Measurements from ENCODE around the gene PCNX4.
"Not testable (repeated sequence)": the region's sequence is repeated elsewhere in the genome, so short reads cannot be mapped to it uniquely, and the experiment has no call there.

PCNX4 gene

GRCh38 chr14:60091550-60092525 is at the start of gene PCNX4:
TSS of gene PCNX4 (plus strand) at chr14:60091923. CDS start at chr14:60107639, 15,716 bp downstream.
- ATAC-seq, result peak; percentile 96 to 97

DNA sequence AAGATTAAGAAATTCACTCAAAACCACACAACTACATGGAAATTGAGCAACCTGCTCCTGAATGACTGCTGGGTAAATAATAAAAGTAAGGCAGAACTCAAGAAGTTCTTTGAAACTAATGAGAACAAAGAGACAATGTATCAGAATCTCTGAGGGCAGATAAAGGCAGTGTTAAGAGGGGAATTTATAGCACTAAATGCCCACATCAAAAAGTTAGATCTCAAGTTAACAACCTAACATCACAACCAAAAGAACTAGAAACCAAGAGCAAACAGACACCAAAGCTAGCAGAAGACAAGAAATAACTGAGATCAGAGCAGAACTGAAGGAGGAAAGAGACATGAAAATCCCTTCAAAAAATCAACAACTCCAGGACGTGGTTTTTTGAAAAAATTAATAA is 43.7 kb upstream of the PCNX4 start:
- not testable (repeated sequence) for ATAC-seq

DNA sequence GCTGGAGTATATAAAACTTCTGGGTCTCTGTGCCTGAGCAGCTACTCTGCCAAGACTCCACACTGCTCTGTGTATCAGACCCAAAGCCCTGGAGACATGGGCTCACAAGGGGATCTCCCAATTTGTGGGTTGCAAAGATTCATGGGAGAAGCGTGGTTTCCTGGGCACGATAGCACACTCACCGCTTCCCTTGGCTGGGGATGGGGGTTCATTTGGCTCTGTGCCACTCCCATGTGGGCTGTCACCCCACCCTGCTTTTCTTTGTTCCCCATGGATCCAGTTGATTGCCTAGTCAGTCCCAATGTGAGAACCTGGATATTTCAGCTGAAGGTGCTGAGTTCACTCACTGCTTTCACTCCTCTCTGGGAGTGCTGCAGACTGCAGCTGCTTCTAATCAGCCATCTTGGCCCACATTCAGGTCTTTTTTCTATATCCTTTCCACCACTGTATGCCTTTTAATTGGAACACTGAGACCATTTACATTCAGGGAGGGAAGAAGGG is 40.0 kb upstream of the PCNX4 start:
- ATAC-seq, result no peak

- no peak for ATAC-seq
Measured at GRCh38 chr14:60058087-60058486, 33.6 kb upstream of the PCNX4 start.

GRCh38 chr14:60061371-60061770 is 30.4 kb upstream of the PCNX4 start:
- no peak for ATAC-seq

GRCh38 chr14:60064491-60065072 is 27.1 kb upstream of the PCNX4 start:
- ATAC-seq, result peak; percentile 28 to 45

DNA sequence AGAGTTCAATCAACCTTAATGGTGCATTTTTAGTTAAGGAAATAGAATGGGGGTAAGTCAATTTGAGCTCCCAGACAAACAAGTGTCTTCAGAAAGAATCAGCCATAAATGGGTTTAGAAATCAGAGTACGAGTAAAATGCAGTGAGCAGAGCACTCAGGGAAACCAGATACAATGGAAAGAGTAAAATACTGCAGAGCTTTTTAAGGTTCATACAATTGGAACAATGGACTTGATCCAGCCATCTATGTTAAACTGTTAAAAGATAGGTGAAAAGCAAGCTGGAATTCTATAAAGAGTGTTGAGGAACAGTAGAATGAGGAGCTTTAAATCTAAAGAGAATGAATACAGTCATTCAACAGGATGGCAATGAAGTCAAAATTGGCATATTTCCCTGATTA is 23.8 kb upstream of the PCNX4 start:
- ATAC-seq, result no peak

DNA sequence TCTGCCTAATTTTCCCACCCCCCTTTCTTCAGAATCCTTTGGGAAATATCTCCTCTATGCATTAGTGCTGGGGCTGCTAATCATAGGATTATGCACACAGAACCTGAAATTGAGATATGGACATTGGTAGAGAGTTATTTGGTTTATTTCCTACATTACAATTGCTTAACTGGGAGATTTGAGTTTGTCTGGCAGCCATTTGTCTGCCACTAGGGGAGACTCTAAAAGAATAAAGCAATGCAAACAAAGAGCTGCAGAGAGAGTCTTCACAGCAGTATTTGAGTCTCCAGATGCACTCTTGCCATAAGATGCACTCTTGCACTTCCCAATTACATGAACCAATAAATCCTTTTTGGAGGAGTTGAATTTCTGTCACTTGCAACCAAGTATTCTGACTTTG is 12.0 kb upstream of the PCNX4 start:
- ATAC-seq, result no peak

GRCh38 chr14:60085085-60085484 is 6.6 kb upstream of the PCNX4 start:
- no peak for ATAC-seq

GRCh38 chr14:60085693-60086092 is 6.0 kb upstream of the PCNX4 start:
- ATAC-seq, result no peak

- ATAC-seq, result no peak
Measured at GRCh38 chr14:60087668-60088067, 4.1 kb upstream of the PCNX4 start.

- no peak for ATAC-seq
Measured at GRCh38 chr14:60089221-60089620, 2.5 kb upstream of the PCNX4 start.

DNA sequence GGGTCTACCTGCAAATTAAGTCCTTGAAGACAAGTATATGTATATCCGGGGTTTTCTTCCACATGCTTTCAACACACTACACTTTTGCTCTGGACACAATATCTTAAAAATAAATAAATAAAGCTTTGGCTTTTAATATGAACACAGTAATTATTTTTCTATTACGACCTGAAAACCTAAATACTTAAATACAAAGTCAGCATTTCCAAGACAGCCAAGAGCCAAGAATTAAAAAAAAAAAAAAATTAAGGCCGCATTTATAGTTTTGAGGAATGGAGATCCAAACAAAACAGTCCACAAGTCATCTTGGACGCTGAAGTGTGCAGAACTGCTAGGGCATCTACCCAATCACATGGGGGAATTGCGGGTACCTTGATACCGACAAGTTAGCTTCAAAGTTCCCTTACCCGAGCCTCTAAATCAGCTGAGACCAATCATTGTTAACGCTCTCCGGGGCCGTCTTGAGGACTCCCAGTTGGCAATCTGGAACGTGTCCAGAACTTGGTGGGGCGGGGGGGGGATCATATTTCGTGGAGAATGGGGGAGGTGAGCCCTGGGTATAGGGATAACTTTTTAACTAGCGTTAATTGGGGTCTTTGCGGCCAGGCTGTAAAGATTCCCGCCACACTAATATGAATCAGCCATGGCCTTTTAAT is 731 bp upstream of the PCNX4 start:
- no peak for ATAC-seq

DNA sequence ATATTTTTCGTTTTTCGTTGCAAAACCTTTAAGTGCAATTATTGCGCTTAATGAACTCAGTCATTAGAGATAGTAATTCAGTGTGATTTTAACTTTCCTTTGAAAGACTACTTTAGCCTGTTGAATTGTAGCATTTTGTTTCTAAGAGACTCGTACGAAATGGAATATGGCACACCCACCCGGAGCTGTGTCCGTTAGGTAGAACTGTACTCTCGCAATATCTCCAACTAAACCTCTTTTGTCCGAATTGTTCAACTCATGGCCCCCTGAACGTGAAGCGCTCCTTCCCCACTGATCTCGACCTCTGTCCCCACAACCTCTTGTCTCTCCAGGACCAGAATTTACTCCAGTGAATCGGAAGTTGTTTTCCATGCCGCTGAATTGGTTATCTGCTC is 800 bp downstream of the PCNX4 start:
- ATAC-seq, result no peak

DNA sequence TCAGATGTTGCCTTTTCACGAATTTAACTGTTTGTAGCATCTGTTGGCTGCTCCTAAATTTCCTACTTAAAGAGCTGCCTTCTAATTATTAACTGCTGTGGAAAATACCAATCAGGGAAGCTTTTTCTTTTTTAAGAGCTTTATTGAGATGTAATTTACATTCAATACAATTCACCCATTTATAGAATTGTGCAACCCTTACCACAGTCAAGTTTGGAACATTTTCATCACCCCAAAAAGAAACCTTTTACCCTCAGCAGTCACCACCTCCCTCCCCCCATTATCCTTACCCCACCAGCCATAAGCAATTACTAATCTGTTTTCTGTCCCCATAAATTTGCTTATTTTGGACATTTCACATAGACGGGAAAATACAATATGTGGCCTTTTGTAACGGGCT is 1.4 kb downstream of the PCNX4 start:
- ATAC-seq, result no peak

- no peak for ATAC-seq
Measured at GRCh38 chr14:60093606-60094005, 1.9 kb downstream of the PCNX4 start.

- no peak for ATAC-seq
Measured at GRCh38 chr14:60094306-60094897, 2.7 kb downstream of the PCNX4 start.

DNA sequence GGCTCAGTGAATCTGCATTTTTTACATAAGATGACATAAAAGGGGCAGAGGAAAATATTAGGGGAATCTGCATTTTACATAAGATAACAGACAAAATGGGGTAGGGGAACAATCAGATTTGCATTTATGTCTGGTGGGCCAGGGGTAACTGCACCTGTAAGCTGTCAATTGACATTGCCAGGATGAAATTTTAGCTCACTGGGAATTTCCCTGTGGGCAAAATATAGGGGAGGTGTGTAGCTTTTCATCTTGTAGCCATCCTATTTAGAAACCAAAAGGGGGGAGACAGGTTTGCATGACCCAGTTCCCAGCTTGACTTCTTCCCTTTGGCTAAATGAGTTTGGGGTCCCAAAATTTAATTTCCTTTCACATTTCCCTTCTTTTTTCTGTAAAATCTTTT is 3.5 kb downstream of the PCNX4 start:
- no peak for ATAC-seq

DNA sequence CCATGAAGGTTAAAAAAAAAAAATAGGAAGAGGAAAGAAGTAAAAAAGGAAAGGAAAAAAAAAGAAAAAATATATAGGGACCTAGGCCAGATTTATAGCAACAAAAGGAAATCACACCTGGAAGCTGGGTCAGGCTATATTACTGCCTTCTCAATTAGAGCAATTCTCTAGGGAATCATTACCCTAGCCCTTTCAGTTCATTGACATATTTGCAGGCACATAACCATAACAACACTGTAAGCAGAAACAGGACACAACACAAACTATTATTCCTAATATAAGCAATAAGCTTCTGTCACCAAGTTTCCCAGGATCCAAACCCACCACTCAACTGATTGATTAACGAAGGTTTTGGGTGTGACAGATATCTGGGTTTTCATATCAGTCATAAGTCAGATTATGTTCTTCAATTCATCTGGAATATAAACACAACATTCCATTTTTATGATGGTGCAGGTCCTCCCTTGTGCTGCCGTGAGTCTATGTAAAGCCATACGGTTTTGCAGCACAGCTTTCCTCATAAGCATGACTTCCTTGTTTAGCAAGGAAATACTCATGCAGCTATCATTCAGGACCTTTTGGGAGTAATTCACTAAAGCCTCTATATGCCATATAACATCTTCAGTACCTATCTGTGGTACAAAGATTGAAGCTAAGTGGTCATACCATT is 4.2 kb downstream of the PCNX4 start:
- ATAC-seq, result no peak

DNA sequence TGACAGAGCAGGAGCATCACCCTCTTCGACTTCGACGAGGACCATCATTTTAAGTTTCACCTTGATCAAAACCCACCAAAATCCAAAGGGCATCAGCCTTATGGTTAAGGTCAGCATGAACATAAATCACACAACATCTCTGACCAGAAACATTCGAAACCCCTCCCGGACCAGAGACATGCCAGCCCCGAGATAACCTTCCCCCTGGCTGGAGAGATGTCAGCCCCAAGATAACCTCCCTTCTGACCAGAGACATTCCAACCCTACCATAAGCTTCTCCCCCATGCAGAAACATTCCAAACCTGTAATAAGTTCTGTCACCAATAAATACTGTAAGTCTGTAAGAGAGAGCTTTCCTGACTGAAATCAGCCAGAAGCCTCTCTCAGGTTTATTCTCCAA is 6.3 kb downstream of the PCNX4 start:
- no peak for ATAC-seq

DNA sequence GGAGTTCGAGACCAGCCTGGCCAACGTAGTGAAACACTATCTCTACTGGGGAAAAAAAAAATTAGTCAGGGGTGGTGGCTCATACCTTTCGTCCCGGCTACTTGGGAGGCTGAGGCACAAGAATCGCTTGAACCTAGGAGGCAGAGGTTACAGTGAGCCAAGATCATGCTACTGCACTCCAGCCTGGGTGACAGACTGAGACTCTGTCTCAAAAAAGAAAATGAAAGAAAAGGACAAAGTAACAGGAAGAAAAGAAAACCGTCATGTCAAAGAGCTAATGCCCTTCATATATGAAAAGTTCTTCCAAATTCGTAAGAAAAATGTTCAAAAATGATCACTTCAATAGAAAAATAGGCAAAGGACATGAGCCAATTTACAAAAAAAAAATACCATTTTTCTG is 8.1 kb downstream of the PCNX4 start:
- not testable (repeated sequence) for ATAC-seq

GRCh38 chr14:60101786-60102185 is 10.1 kb downstream of the PCNX4 start:
- no peak for ATAC-seq

GRCh38 chr14:60102389-60102788 is 10.7 kb downstream of the PCNX4 start:
- ATAC-seq, result no peak
